C1 segment of cervical spinal cord (tissue), 14 donors: ENCODE measurements around the gene PRR36.

Source experiments
- DNase-seq, 14 donors: peaks; one replicate each; lab custom pipeline; 2025; lab: John Stamatoyannopoulos, UW

PRR36 gene

GRCh38 chr19:7846155-7846646 lies 28.0 kb downstream of the PRR36 start:
- no peak for DNase-seq

DNA sequence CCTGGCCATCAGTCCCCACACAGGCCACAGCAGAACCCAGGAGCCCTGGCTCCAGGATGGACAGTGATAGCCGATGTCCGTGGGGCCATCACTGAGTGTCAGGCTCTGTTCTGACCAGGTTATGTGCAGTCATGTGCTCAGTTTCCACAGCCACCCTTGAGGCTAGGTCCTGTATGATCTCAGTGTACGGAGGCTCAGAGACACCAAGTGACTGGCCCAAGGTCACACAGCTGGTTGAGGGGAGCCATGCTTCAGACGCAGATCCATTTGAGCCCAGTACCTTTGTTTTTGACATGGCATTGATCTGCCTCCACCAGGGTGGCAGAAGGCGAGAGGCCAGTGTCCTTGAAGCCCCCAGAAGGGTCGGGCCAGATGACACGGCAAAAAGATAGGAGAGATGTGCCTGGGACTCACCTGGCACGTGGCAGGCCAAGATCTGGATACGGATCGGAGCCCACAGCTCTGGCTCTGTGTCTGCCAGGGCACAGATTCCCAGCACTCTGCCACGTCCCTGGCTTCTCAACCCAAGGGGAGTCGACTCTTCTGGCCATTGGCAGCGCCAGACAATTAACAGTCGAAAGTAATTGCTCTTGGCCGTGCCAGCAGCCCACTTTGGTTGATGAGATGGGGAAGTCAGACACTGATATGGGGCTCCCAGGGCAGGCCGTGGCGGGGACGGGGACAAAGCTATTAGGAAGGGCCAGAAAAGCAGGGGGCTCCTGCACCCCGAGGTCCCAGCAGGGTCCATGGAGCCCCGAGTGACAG lies 28.6 kb downstream of the PRR36 start:
- peak in 1 of 14 donors; percentile 30 for DNase-seq

DNA sequence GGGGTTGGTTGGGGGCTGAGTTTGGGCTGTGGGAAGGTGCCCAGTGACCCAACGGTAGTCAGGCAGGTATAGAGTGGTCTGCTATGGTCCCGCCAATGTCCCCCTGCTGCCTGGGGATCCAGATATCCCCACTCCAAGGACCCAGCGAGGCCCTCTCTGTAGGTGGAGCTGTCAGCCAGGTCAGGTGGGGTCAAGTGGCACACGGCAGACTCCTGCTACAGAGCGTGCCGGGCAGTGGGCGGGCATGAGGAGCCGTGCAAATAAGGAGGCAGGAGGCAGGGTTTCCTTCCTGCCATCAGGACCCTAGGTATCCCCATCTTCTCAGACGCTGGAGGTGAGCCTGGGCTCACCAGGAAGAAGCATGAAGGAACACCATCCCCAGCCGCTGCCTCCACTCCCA lies 29.2 kb downstream of the PRR36 start:
- DNase-seq = no peak

DNA sequence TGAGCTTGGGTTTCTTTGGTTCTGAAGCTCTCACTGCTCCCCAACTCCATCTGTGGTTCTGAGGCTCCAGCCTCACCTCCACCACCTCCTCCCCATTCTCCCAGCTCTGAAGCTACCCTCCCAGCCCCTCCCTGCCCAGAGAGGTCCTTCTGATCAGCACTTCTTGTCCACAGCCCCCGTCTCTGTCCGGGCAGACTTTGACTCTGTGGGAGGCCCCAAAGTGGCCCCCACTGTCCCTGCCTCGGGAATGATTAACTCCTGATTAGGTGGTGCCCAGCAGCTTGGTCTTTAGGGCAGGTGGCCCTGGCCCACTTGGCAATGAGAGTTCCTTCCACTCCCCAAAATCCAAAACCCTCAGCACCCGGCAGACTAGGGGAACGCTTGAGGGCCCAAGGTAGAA lies 29.8 kb downstream of the PRR36 start:
- no peak for DNase-seq

DNA sequence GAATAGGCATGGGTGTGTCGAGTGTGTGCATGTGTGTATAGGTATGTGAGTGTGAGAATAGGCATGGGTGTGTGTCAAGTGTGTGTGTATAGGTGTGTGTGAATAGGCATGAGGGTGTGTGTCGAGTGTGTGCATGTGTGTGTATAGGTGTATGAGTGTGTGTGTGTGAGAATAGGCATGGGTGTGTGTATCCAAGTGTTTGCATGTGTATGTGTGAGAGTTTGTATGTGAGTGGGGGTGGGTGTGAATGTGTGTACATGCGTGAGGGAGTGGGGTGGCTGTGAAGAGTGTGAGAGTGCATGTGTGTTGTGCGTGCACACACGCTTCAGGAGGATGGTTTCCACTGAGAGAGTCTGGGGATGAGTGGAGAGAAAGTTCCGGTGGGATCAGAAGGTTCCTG lies 30.7 kb downstream of the PRR36 start:
- DNase-seq = no peak

- no peak for DNase-seq
Observed at GRCh38 chr19:7842661-7843294, 31.4 kb downstream of the PRR36 start.

DNA sequence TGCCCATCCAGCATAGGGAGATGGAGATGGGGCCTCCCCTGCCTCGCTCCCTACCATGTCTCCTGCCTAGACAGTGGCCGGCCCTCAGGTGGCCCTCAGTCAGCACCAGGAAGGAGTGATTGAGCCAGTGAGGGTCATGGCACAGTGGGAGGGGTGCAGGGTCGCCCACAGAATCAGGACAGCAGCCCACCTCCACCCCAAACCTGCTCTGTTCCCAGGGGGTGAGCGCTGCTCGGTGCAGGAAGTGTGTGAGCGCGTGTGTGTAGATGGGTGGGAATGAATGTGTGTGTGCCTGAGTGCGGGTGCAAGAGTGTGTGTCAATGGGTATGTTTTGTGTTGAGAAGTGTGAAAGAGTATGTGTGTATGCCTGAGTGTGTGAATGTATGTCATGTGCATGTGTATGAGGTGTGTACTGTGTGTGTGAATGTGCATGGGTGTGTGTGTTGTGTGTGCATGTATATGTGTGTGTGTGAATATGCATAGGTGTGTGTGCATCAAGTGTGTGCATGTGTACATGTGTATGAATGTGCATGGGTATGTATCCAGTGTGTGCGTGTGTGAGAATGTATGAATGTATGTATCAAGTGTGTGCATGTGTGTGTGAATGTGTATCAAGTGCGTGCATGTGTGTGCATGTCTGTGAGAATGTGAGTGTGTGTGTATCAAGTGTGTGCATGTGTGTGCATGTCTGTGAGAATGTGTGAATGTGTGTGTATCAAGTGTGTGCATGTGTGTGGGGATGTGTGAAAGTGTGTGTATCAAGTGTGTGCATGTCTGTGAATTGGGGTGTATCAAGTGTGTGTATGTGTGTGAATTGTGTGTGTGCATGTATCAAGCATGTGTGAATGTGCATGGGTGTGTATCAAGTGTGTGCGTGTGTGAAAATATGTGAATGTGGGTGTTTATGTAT lies 32.2 kb downstream of the PRR36 start:
- DNase-seq = no peak

GRCh38 chr19:7840629-7841028 lies 33.6 kb downstream of the PRR36 start:
- no peak for DNase-seq

DNA sequence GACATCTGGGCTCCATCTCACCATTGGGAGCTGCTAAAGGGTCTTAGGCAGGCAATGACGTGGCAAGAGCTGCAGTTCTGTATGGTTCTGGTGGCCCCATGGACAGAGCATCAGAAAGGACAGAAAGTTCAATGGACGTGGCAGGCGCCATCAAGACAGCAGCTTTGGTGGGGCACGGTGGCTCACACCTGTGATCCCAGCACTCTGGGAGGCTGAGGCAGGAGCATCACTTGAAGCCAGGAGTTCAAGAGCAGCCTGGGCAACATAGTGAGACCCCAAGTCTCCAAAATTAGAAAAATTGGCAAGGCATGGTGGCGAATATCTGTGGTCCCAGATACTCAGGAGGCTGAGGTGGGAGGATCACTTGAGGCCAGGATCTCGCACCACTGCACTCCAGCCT lies 34.7 kb downstream of the PRR36 start:
- no peak for DNase-seq

DNA sequence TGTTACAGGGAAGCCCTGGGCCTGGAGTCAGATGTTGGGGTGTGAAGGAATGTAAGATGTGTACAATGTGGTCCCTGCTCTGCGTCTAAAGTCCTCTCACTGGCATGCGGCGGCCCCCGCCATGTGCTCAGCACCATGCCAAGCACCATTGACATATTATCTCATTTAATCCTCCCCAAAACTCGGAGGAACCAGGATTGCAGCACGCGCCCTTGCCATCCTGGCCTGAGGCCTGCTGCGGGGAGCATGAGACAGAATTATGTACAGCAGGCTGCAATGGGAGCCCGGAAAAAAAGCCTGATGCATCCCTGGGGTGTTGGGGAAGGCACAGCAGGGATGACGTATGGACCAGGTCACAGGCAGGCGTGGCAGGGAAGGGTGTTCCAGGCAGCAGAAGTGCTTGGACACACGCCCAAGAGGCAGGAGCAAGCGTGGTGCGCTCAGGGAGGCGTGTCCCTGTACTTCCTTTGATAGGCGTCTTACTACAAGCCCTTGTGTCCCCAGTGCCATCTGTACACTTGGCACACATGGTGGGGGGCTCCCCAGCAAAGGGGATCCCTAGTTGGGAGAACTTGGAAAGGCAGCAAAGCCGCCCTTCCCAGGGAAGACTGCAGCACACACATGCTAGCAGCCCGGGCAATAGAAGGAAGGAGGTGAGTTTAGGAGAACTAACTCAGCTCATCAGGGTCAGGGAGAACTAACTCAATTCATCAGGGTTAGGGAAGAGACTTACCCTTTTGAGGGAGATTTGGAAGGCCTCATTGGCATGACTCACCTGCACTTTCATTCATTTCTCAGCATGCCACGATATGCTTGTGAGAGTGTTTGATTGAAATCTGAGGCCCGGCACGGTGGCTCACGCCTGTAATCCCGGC lies 40.7 kb downstream of the PRR36 start:
- peak in 2 of 14 donors; percentile 9 to 34 for DNase-seq

- peak in 1 of 14 donors; percentile 30 for DNase-seq
Observed at GRCh38 chr19:7832781-7833180, 41.4 kb downstream of the PRR36 start.

DNA sequence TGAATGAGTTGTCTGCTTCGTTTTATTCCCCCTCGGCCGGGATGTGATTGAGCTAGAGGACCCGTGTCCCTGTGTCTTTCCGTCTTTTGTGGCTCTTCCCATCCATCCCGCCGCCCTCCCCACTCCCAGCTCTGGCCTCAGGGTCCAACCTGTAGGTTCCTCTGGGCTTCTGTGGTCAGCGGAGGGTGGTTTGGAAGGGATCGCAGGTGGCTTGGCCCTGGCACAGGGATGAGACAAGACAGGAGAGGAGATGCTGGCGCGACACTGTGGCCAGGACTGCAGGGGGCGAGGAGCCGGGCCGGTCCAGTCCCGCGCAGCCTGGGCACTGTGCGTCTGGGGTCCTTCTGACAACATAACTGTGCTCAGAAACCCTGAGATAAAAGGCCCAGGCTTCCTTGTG lies 42.2 kb downstream of the PRR36 start:
- DNase-seq = peak in 3 of 14 donors; percentile 14 to 54 (median 46)

- DNase-seq = peak in 8 of 14 donors; percentile 32 to 61 (median 46)
Observed at GRCh38 chr19:7831452-7831851, 42.7 kb downstream of the PRR36 start.

GRCh38 chr19:7830823-7831222 lies 43.4 kb downstream of the PRR36 start:
- no peak for DNase-seq

DNA sequence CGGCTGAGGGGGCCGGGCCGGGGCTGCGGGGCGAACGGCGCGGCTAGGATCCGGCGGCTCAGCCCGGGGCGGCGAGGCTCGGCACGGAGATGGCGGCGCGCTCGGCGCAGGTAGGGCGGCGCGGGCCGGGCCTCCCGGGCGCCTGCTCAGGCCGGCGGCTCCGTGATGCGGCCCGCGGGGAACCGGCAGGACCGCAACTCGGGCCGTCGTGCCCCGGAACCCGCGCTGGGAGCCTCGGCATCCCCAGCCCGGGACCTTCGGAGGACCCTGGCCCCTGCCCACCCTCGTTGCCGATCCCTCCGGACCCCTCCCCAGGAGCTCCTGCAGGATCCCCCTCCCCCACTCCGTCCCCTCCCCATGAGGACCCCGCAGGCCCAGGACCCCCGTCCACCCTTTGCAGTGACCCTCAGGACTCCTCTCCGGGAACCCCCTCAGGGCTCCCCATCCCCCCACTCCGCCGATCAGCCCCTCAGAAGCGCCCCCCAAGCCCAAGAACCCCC lies 43.9 kb downstream of the PRR36 start:
- peak in 1 of 14 donors; percentile 47 for DNase-seq

DNA sequence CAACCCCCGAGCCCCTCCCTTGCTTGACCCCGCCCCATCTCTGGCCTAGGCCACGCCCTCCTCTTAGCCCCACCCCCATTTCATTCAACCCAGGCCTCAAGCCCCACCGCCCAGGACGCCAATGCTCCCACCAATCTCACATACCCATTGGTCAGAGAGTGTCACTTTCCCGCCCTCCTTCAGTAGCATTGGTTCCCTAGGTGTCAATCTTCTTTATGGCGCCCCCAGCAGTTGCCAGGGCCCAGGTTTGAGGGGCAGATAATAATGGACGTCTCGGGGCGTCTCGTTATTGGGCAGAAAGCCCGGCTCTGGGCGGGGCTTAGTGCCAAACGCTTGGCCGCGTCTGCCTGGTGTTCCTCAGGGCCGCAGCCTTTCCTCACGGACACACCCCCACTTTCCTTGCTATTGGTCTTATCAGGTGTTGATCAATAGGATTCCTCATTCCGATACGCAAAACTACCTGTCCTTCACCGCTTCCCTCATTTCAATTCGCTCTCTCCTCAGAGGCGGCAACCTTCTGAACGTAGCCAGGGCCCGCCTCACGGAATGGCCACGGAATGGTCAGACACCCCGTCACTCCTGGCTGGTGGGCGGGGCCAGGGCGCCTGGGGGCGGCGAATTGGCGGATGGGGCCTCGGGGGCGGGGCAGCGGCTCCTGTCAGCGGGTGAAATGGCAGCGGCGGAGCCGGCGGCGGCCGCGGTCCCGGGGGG lies 44.5 kb downstream of the PRR36 start, which contains the start of gene EVI5L:
Gene EVI5L, plus strand, starts transcription at position 658 of the 711 bp plus-strand sequence. CDS start 16,325 bp downstream, outside the sequence.
- peak; percentile 99 to 100 (median 100) for DNase-seq

- no peak for DNase-seq
Observed at GRCh38 chr19:7829166-7829520, 45.0 kb downstream of the PRR36 start.

DNA sequence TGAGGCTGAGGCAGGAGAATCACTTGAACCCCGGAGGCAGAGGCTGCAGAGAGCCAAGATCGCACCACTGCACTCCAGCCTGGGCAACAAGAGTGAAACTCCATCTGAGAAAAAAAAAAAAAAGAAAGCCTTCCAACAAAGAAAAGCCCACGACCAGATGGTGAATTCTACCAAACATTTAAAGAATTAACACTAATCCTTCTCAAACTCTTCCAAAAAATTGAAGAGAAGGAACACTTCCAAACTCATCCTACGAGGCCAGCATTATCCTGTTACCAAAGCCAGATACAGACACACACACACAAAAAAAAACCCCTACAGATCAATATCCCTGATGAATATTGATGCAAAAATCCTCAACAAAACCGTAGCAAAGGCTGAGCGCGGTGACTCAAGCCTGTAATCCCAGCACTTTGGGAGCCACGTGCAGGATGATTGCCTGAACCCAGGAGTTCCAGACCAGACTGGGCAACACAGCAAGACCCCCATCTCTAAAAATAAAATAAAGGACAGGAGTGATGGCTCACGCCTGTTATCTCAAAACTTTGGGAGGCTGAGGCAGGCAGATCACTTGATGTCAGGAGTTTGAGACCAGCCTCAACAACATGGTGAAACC lies 50.4 kb downstream of the PRR36 start:
- DNase-seq = no peak

GRCh38 chr19:7822910-7823515 lies 51.2 kb downstream of the PRR36 start:
- no peak for DNase-seq
